HepG2 (cell line): ENCODE data around the gene EEA1. TPM values are rescaled to one million over a fixed set of nuclear protein-coding genes. Genes with fewer than 3 reads are reported as not detected.
A peak's percentile ranks its signal among the peaks of the same experiment; 100 is the strongest.

Experiments
- CBFB ChIP-seq: sonication (generic); formaldehyde crosslinking; IDR thresholded peaks from 2 replicates; pipeline ENCODE4 v1.4.0; 2020; ENCODE audit warnings: missing genetic modification reagents
- CC2D1A ChIP-seq: sonication (generic); formaldehyde crosslinking; IDR thresholded peaks from 2 replicates; pipeline ENCODE4 v1.8.1; 2023; ENCODE audit warnings: mild to moderate bottlenecking, missing genetic modification reagents
- DBP ChIP-seq: sonication (generic); formaldehyde crosslinking; IDR thresholded peaks from 2 replicates; pipeline ENCODE4 v1.4.0; 2020; ENCODE audit warnings: missing genetic modification reagents; ENCODE audit errors: not compliant biosample characterization
- DNMT3B ChIP-seq: conservative IDR thresholded peaks from 2 replicates; pipeline ENCODE4 v1.6.1; 2016; ENCODE audit warnings: missing biosample characterization, control low read depth
- FOXJ3 ChIP-seq: sonication (generic); formaldehyde crosslinking; IDR thresholded peaks from 2 replicates; pipeline ENCODE4 v1.4.0; 2020; ENCODE audit warnings: missing genetic modification reagents, mild to moderate bottlenecking, borderline replicate concordance
- HMG20A ChIP-seq: IDR thresholded peaks from 2 replicates; pipeline ENCODE4 v1.6.1; 2016; ENCODE audit warnings: borderline replicate concordance
- KIAA2018 ChIP-seq: sonication (generic); formaldehyde crosslinking; IDR thresholded peaks from 2 replicates; pipeline ENCODE4 v1.5.0; 2020; ENCODE audit warnings: mild to moderate bottlenecking, missing genetic modification reagents, borderline replicate concordance
- NFRKB ChIP-seq: fragments of 450-650 bp; IDR thresholded peaks from 2 replicates; pipeline ENCODE4 v1.6.1; 2017
- TOPORS ChIP-seq: sonication (generic); formaldehyde crosslinking; IDR thresholded peaks from 2 replicates; pipeline ENCODE4 v1.8.0; 2023; ENCODE audit warnings: mild to moderate bottlenecking, missing genetic modification reagents
- ZBTB42 ChIP-seq: sonication (generic); formaldehyde crosslinking; IDR thresholded peaks from 2 replicates; pipeline ENCODE4 v1.5.0; 2020; ENCODE audit warnings: mild to moderate bottlenecking, missing genetic modification reagents
- ZNF234 ChIP-seq: sonication (generic); formaldehyde crosslinking; conservative IDR thresholded peaks from 2 replicates; pipeline ENCODE4 v1.5.1; 2020; ENCODE audit warnings: mild to moderate bottlenecking, missing genetic modification reagents
- ZNF317 ChIP-seq: sonication (generic); formaldehyde crosslinking; IDR thresholded peaks from 2 replicates; pipeline ENCODE4 v1.5.0; 2020; ENCODE audit warnings: mild to moderate bottlenecking, missing genetic modification reagents
- ZNF430 ChIP-seq: sonication (generic); formaldehyde crosslinking; IDR thresholded peaks from 2 replicates; pipeline ENCODE4 v1.9.0; 2021; ENCODE audit warnings: mild to moderate bottlenecking, missing genetic modification reagents
- polyA plus RNA-seq, 8 experiments: library from polyadenylated mRNA; depleted of rRNA in 3 of 8; stranded (reverse) in 7 of 8; unstranded in 1 of 8; fragments of >200 nt; fragmentation: Illumina TruSeq in 4 of 8; extraction: Trizol in 4 of 8; gene quantifications; 2 replicates each; pipeline versions ENCODE4 v1.2.1 to v1.2.3, GENCODE V29; 2011 to 2016; ENCODE audit warnings: low read depth in 4 of 8, missing spikeins in 1 of 8, mixed read lengths in 1 of 8; ENCODE audit not compliant: insufficient read depth in 1 of 8
- total RNA-seq, 5 experiments: library from RNA; depleted of rRNA; stranded (reverse); fragments of >200 nt; fragmentation: Illumina TruSeq; extraction: Trizol; gene quantifications; 2 replicates each; pipeline ENCODE4 v1.2.3, GENCODE V29; 2016; ENCODE audit warnings: low read depth in 1 of 5
- TF ChIP-seq, protein P1 (sequence below): sonication (generic); formaldehyde crosslinking; IDR thresholded peaks from 2 replicates; pipeline ENCODE4 v1.4.0; 2020; ENCODE audit warnings: missing genetic modification reagents, low read depth, mild to moderate bottlenecking, borderline replicate concordance
- TF ChIP-seq, protein P2 (sequence below): sonication (generic); formaldehyde crosslinking; IDR thresholded peaks from 2 replicates; pipeline ENCODE4 v1.5.1; 2020; ENCODE audit warnings: missing genetic modification reagents, mild to moderate bottlenecking, borderline replicate concordance

EEA1 gene
- total and polyA plus RNA-seq, 2 of the 13 experiments (the other 11 are each of a cell fraction or from before 2014, with no cell fraction given) = 5.0 to 19.3 TPM

DNA sequence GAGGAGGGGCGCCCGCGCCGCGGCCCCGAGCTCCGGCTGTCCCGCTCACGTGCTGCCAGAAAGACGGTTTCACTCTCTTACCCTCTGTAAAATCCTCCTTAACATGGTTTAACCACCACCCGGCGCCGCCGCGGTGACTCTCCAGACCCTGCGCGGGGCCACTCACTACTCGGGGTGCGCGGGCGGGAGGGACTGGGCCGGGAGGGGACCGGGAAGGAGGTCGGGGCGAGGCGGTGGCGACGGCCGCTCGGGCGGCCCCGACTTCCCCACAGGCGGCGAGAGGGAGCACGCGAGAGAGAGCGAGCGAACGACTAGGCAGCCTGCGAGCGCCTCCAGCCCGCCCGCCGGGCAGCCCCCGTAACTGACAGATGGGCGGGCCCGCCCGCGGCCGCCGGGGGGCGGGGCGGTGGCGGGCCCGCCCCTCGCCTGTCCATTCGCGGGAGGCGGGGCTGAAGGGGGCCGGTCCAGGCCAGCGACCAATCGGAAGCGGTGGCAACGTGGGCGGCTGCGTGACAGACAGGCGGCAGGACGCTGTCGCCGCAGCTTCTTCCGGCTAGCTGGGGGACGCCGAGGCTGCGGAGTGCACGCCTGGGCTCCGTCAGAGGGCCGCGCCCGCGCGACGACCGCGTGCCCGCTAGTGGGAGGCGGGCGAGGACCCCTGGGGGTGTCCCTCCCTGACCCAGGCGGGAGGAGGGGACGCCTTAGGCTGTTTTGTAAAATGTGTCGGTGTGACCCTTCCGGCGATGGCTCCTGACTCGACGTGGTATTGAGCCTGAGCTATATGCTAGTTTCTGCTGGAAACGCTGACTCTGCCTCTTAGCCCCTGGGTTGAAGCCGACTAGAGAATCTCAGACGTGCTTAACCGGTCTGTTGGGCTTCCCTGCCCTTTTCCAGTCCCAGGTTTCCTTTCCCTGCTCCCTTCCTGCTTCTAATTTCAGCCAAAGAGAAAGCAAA is at the start of gene EEA1 (continued):
- TF ChIP-seq KIAA2018 (CRISPR knock-in tag) = no peak
- TF ChIP-seq CC2D1A (CRISPR knock-in tag) = no peak
- TF ChIP-seq, protein P1, sequence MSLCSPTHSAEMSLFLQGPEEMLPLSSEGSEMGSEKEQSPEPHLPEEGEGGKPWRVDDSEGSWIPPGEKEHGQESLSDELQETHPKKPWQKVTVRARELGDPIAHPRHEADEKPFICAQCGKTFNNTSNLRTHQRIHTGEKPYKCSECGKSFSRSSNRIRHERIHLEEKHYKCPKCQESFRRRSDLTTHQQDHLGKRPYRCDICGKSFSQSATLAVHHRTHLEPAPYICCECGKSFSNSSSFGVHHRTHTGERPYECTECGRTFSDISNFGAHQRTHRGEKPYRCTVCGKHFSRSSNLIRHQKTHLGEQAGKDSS (CRISPR knock-in tag) = peak; percentile 92
- TF ChIP-seq TOPORS (CRISPR knock-in tag) = no peak
- peak; percentile 79; the same call in 1 of the 2 replicates for TF ChIP-seq ZNF234 (CRISPR knock-in tag)
- no peak; the same call in 1 of the 2 replicates for TF ChIP-seq ZBTB42 (CRISPR knock-in tag)
- peak; percentile 72 for TF ChIP-seq ZNF317
- no peak; the same call in 1 of the 2 replicates for TF ChIP-seq FOXJ3
- peak; percentile 21; the same call in 1 of the 2 replicates for TF ChIP-seq DNMT3B
- TF ChIP-seq HMG20A (CRISPR knock-in tag) = no peak
- no peak for TF ChIP-seq NFRKB
- TF ChIP-seq, protein P2, sequence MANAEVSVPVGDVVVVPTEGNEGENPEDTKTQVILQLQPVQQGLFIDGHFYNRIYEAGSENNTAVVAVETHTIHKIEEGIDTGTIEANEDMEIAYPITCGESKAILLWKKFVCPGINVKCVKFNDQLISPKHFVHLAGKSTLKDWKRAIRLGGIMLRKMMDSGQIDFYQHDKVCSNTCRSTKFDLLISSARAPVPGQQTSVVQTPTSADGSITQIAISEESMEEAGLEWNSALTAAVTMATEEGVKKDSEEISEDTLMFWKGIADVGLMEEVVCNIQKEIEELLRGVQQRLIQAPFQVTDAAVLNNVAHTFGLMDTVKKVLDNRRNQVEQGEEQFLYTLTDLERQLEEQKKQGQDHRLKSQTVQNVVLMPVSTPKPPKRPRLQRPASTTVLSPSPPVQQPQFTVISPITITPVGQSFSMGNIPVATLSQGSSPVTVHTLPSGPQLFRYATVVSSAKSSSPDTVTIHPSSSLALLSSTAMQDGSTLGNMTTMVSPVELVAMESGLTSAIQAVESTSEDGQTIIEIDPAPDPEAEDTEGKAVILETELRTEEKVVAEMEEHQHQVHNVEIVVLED (CRISPR knock-in tag) = peak; percentile 92
- peak; percentile 77 for TF ChIP-seq DBP
- peak; percentile 71; the same call in 1 of the 2 replicates for TF ChIP-seq CBFB (CRISPR knock-in tag)
- peak; percentile 99 for TF ChIP-seq ZNF430 (CRISPR knock-in tag)
